CD14-positive monocyte (primary cell): Measurements from ENCODE around the gene LRRC30. TPM values are rescaled to one million over a fixed set of nuclear protein-coding genes. Genes with fewer than 3 reads are reported as not detected.

Experiments
- DNase-seq, 3 donors: peaks; one replicate each; pipeline ENCODE4 v3.0.0-alpha.2; 2011 to 2022
- H2AFZ ChIP-seq: 2 replicates; pipeline ENCODE4 v1.6.0; 2012; ENCODE audit warnings: mild to moderate bottlenecking, low read depth, low read length, inconsistent platforms; ENCODE audit not compliant: insufficient read depth, poor library complexity, severe bottlenecking
- H3K27ac ChIP-seq, 2 donors: 1 replicate in 1 of 2; 2 replicates in 1 of 2; pipeline ENCODE4 v1.5.1; 2012 to 2013; ENCODE audit warnings: low read length in 2 of 2, control low read depth in 1 of 2, inconsistent platforms in 1 of 2, low read depth in 1 of 2, mild to moderate bottlenecking in 1 of 2
- H3K27me3 ChIP-seq, 2 donors: one replicate each; pipeline versions ENCODE4 v1.6.0 to v1.6.1; 2011 to 2013; ENCODE audit warnings: low read length in 2 of 2; ENCODE audit not compliant: control insufficient read depth in 2 of 2, insufficient read depth in 2 of 2
- H3K36me3 ChIP-seq, 2 donors: replicated peaks in 1 of 2; 1 replicate in 1 of 2; 2 replicates in 1 of 2; pipeline versions ENCODE4 v1.5.1 to v1.6.1; 2012 to 2013; ENCODE audit warnings: low read length in 2 of 2, control low read depth in 1 of 2, inconsistent platforms in 1 of 2, mild to moderate bottlenecking in 1 of 2; ENCODE audit not compliant: insufficient read depth in 2 of 2, control insufficient read depth in 1 of 2
- H3K4me1 ChIP-seq, 2 donors: 1 replicate in 1 of 2; 2 replicates in 1 of 2; pipeline versions ENCODE4 v1.5.1 to v1.6.1; 2012 to 2013; ENCODE audit warnings: low read length in 2 of 2, control low read depth in 1 of 2, inconsistent platforms in 1 of 2, mild to moderate bottlenecking in 1 of 2, moderate library complexity in 1 of 2; ENCODE audit not compliant: insufficient read depth in 2 of 2, control insufficient read depth in 1 of 2
- H3K4me2 ChIP-seq: replicated peaks from 2 replicates; pipeline ENCODE3; 2012; ENCODE audit warnings: low read length, moderate library complexity, mild to moderate bottlenecking; ENCODE audit not compliant: poor library complexity, severe bottlenecking; ENCODE audit errors: extremely low read depth
- H3K4me3 ChIP-seq, 3 experiments: fragments of 200-600 bp in 1 of 3; sonication (generic) in 1 of 3; replicated peaks in 1 of 3; 1 replicate in 2 of 3; 2 replicates in 1 of 3; pipeline ENCODE4 v1.5.1; 2011 to 2013; ENCODE audit warnings: low read length in 3 of 3, mild to moderate bottlenecking in 3 of 3, control low read depth in 2 of 3, low read depth in 2 of 3, inconsistent platforms in 1 of 3, moderate library complexity in 1 of 3
- H3K79me2 ChIP-seq: 2 replicates; pipeline ENCODE4 v1.6.0; 2012; ENCODE audit warnings: mild to moderate bottlenecking, control low read depth, inconsistent platforms, low read length, moderate library complexity; ENCODE audit not compliant: insufficient read depth
- H3K9ac ChIP-seq: 2 replicates; pipeline ENCODE4 v1.6.0; 2017; ENCODE audit warnings: low read length, mild to moderate bottlenecking; ENCODE audit not compliant: insufficient read depth, poor library complexity, severe bottlenecking
- H3K9me3 ChIP-seq, 2 donors: replicated peaks in 1 of 2; 1 replicate in 1 of 2; 2 replicates in 1 of 2; pipeline versions ENCODE4 v1.5.1 to v1.6.1; 2012 to 2013; ENCODE audit warnings: low read length in 2 of 2, control low read depth in 1 of 2; ENCODE audit not compliant: control insufficient read depth in 1 of 2, insufficient read depth in 1 of 2
- H4K20me1 ChIP-seq: 2 replicates; pipeline ENCODE4 v1.6.0; 2012; ENCODE audit warnings: mild to moderate bottlenecking, low read length, control low read depth, moderate library complexity; ENCODE audit not compliant: insufficient read depth
- H3K27ac Mint-ChIP-seq, 7 donors: one replicate each; pipeline ENCODE4 v1.8.0; 2020; ENCODE audit warnings: mild to moderate bottlenecking in 7 of 7, mixed read lengths in 7 of 7, moderate library complexity in 6 of 7, inconsistent platforms in 2 of 7
- H3K27me3 Mint-ChIP-seq, 3 donors: one replicate each; pipeline ENCODE4 v1.8.0; 2021 to 2022; ENCODE audit warnings: low read depth in 3 of 3, mild to moderate bottlenecking in 3 of 3, mixed read lengths in 3 of 3, moderate library complexity in 3 of 3, inconsistent platforms in 1 of 3
- H3K36me3 Mint-ChIP-seq, 2 donors: one replicate each; pipeline ENCODE4 v1.8.0; 2020; ENCODE audit warnings: mixed read lengths in 2 of 2, inconsistent platforms in 1 of 2, mild to moderate bottlenecking in 1 of 2
- H3K4me1 Mint-ChIP-seq: one replicate; pipeline ENCODE4 v1.8.0; 2020; ENCODE audit warnings: mild to moderate bottlenecking, mixed read lengths
- H3K4me3 Mint-ChIP-seq, 2 donors: one replicate each; pipeline ENCODE4 v1.8.0; 2020; ENCODE audit warnings: mild to moderate bottlenecking in 2 of 2, mixed read lengths in 2 of 2, moderate library complexity in 1 of 2
- H3K9me3 Mint-ChIP-seq, 7 donors: one replicate each; pipeline ENCODE4 v1.8.0; 2020 to 2022; ENCODE audit warnings: mixed read lengths in 7 of 7, mild to moderate bottlenecking in 6 of 7, moderate library complexity in 6 of 7, inconsistent platforms in 2 of 7
- CTCF ChIP-seq: fragments of 200-600 bp; IDR thresholded peaks from one replicate; pipeline ENCODE4 v1.8.0; 2022; ENCODE audit warnings: antibody characterized with exemption, mild to moderate bottlenecking
- WGBS: methylation state at CpG from one replicate; pipeline ENCODE4 v1.1.5; 2013; ENCODE audit warnings: missing lambda C conversion rate; ENCODE audit not compliant: insufficient coverage; 5-methylcytosine and 5-hydroxymethylcytosine counted together
- intact Hi-C, 2 donors: fragments of 100-400 bp; cut with micrococcal nuclease; formaldehyde crosslinking; loops; one replicate each; pipeline versions ENCODE4 v1.15.0 to v1.15.1; 2023
- polyA plus RNA-seq, 3 donors: library from polyadenylated mRNA; depleted of rRNA in 1 of 3; unstranded in 2 of 3; stranded (reverse) in 1 of 3; fragments of 300-500 nt in 2 of 3; fragments of >200 nt in 1 of 3; fragmentation: Illumina TruSeq in 2 of 3; gene quantifications; 1 replicate in 2 of 3; 2 replicates in 1 of 3; pipeline ENCODE4 v1.2.3, GENCODE V29; 2012 to 2021

Gene LRRC30
- polyA plus RNA-seq, 3 donors = not detected

GRCh38 chr18:7195266-7195665, 35.6 kb upstream of the LRRC30 start:
- no peaks in the 10 kb centered on the region for H3K36me3 Mint-ChIP-seq
- 91% methylated on average over 1 of the region's 5 CpGs for WGBS
- no peak for DNase-seq
- no peak overlapping the region for H3K4me3 ChIP-seq
- H3K9me3 Mint-ChIP-seq = peaks cover 0 to 8% (median 0%) of the 10 kb centered on the region in 7 donors
- intact Hi-C loops = no loop called here
- no peak overlapping the region for H2AFZ ChIP-seq
- no peak overlapping the region for H3K9ac ChIP-seq
- H3K27ac ChIP-seq = no peak overlapping the region
- no peaks in the 10 kb centered on the region for H3K27me3 ChIP-seq
- no peak overlapping the region for H3K27ac Mint-ChIP-seq
- no peaks in the 10 kb centered on the region for H3K79me2 ChIP-seq
- H3K27me3 Mint-ChIP-seq = peaks cover 0 to 3% (median 2%) of the 10 kb centered on the region in 3 donors
- peaks cover 2% of the 10 kb centered on the region for H3K4me1 Mint-ChIP-seq
- H3K4me2 ChIP-seq = no peak overlapping the region
- no peak for TF ChIP-seq CTCF
- H3K9me3 ChIP-seq = no peaks in the 10 kb centered on the region
- H4K20me1 ChIP-seq = no peaks in the 10 kb centered on the region
- peaks cover 0 to 3% of the 10 kb centered on the region in 2 donors for H3K4me1 ChIP-seq
- H3K36me3 ChIP-seq = no peaks in the 10 kb centered on the region
- no peak overlapping the region for H3K4me3 Mint-ChIP-seq

- DNase-seq = no peak
- Mint-ChIP-seq H3K36me3 (no peaks in the 10 kb centered on the region), H3K27me3 (peaks cover 0 to 3% (median 3%) of the 10 kb centered on the region in 3 donors), H3K4me3 (no peak overlapping the region), H3K4me1 (peaks cover 5% of the 10 kb centered on the region), H3K9me3 (peaks cover 0 to 8% (median 0%) of the 10 kb centered on the region in 7 donors), H3K27ac (no peak overlapping the region)
- Histone ChIP-seq H3K79me2 (no peaks in the 10 kb centered on the region), H4K20me1 (no peaks in the 10 kb centered on the region), H3K27ac (no peak overlapping the region), H2AFZ (no peak overlapping the region), H3K9ac (no peak overlapping the region), H3K36me3 (no peaks in the 10 kb centered on the region), H3K4me2 (no peak overlapping the region), H3K27me3 (no peaks in the 10 kb centered on the region), H3K9me3 (no peaks in the 10 kb centered on the region), H3K4me3 (no peak overlapping the region), H3K4me1 (peaks cover 0 to 3% of the 10 kb centered on the region in 2 donors)
- no peak for TF ChIP-seq CTCF
- no CpG with 5 or more reads among the region's 3 CpGs for WGBS
- intact Hi-C loops = no loop called here
Observed at GRCh38 chr18:7196421-7196820, 34.5 kb upstream of the LRRC30 start.
